Measurements from ENCODE around the gene HTR3E. TPM values are rescaled to one million over a fixed set of nuclear protein-coding genes. Genes with fewer than 3 reads are reported as not detected.

The HTR3E gene
- polyA plus RNA-seq, 1 donor from 2014 or later = not detected

- no peaks in the 10 kb centered on the region for H3K27me3 ChIP-seq (ENCODE audit: insufficient read depth, low read depth, low read length)
- H3K9me2 ChIP-seq (ENCODE audit: insufficient read depth, low read length) = no peaks in the 10 kb centered on the region
- H3K9me3 ChIP-seq (ENCODE audit: low read length) = no peaks in the 10 kb centered on the region
- H3K79me2 ChIP-seq (replicated peaks; ENCODE audit: insufficient read depth, low read length) = no peaks in the 10 kb centered on the region
- no peak within 1 kb of the TSS for H2AFZ ChIP-seq (ENCODE audit: low read depth, low read length)
- no peak within 1 kb of the TSS for H3K4me3 ChIP-seq (ENCODE audit: low read length)
- no peaks in the 10 kb centered on the region for H3F3A ChIP-seq (ENCODE audit: insufficient read depth, low read length, poor library complexity, severe bottlenecking)
- no peak within 1 kb of the TSS for H3K27ac ChIP-seq (ENCODE audit: low read length)
- no peaks in the 10 kb centered on the region for H3K36me3 ChIP-seq (ENCODE audit: insufficient read depth, low read length)
- H4K20me1 ChIP-seq (ENCODE audit: insufficient read depth) = no peaks in the 10 kb centered on the region
- H3K4me2 ChIP-seq (ENCODE audit: low read length) = no peak within 1 kb of the TSS
- TF ChIP-seq, protein P1, sequence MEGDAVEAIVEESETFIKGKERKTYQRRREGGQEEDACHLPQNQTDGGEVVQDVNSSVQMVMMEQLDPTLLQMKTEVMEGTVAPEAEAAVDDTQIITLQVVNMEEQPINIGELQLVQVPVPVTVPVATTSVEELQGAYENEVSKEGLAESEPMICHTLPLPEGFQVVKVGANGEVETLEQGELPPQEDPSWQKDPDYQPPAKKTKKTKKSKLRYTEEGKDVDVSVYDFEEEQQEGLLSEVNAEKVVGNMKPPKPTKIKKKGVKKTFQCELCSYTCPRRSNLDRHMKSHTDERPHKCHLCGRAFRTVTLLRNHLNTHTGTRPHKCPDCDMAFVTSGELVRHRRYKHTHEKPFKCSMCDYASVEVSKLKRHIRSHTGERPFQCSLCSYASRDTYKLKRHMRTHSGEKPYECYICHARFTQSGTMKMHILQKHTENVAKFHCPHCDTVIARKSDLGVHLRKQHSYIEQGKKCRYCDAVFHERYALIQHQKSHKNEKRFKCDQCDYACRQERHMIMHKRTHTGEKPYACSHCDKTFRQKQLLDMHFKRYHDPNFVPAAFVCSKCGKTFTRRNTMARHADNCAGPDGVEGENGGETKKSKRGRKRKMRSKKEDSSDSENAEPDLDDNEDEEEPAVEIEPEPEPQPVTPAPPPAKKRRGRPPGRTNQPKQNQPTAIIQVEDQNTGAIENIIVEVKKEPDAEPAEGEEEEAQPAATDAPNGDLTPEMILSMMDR (IDR thresholded peaks at IDR 0.05; ENCODE audit: poor library complexity, severe bottlenecking) = no peak
- TF ChIP-seq, protein P2, sequence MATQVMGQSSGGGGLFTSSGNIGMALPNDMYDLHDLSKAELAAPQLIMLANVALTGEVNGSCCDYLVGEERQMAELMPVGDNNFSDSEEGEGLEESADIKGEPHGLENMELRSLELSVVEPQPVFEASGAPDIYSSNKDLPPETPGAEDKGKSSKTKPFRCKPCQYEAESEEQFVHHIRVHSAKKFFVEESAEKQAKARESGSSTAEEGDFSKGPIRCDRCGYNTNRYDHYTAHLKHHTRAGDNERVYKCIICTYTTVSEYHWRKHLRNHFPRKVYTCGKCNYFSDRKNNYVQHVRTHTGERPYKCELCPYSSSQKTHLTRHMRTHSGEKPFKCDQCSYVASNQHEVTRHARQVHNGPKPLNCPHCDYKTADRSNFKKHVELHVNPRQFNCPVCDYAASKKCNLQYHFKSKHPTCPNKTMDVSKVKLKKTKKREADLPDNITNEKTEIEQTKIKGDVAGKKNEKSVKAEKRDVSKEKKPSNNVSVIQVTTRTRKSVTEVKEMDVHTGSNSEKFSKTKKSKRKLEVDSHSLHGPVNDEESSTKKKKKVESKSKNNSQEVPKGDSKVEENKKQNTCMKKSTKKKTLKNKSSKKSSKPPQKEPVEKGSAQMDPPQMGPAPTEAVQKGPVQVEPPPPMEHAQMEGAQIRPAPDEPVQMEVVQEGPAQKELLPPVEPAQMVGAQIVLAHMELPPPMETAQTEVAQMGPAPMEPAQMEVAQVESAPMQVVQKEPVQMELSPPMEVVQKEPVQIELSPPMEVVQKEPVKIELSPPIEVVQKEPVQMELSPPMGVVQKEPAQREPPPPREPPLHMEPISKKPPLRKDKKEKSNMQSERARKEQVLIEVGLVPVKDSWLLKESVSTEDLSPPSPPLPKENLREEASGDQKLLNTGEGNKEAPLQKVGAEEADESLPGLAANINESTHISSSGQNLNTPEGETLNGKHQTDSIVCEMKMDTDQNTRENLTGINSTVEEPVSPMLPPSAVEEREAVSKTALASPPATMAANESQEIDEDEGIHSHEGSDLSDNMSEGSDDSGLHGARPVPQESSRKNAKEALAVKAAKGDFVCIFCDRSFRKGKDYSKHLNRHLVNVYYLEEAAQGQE (IDR thresholded peaks at IDR 0.05; ENCODE audit: borderline replicate concordance) = no peak
- TF ChIP-seq TAF1 (IDR thresholded peaks at IDR 0.05; ENCODE audit: low read depth) = no peak
- no peak for TF ChIP-seq RAD21 (conservative IDR thresholded peaks at IDR 0.05)
- no peak for TF ChIP-seq EZH2 (IDR thresholded peaks at IDR 0.05; ENCODE audit: borderline replicate concordance, insufficient read depth, low read length, poor library complexity, severe bottlenecking)
- TF ChIP-seq SMC3 (conservative IDR thresholded peaks at IDR 0.05; ENCODE audit: poor library complexity) = no peak
- no peak for TF ChIP-seq POLR2AphosphoS5 (IDR thresholded peaks at IDR 0.05)
- no peak for TF ChIP-seq EP300 (conservative IDR thresholded peaks at IDR 0.05; ENCODE audit: poor library complexity, severe bottlenecking)
- TF ChIP-seq MXI1 (conservative IDR thresholded peaks at IDR 0.05; ENCODE audit: poor library complexity, severe bottlenecking) = no peak
- no peak within 1 kb of the TSS for H3K9ac ChIP-seq (ENCODE audit: low read length)
These were observed 44.1 kb upstream of the HTR3E start, which contains the start of gene HTR3C for GRCh38 chr3:184052767-184053166. HTR3C (plus strand) TSS chr3:184053047; CDS start chr3:184053081, 34 bp downstream.

DNA sequence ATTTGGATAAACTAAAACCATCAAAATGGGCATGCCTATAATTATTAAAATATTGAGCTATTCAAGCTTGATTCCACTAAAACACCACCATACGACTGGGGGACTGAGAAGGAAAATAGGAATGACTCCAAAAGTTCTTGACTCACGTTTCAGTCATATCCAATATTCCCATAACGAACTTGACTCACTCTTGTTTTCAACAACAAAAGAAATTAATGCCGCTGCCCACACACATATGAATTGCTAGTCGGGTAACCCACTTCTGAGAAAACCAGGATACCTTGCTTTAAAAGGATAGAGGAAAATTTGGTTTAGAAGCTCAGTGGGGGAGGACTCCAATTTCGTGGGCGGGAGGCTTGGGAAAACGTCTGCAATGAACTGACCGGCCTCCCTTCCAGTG is 38.8 kb upstream of the HTR3E start:
- no peaks in the 10 kb centered on the region for H3K36me3 ChIP-seq (ENCODE audit: insufficient read depth, low read length)
- no peak overlapping the region for H3K9ac ChIP-seq (ENCODE audit: low read length)
- H3K9me2 ChIP-seq (ENCODE audit: insufficient read depth, low read length) = no peaks in the 10 kb centered on the region
- H3K4me2 ChIP-seq (ENCODE audit: low read length) = no peak overlapping the region
- H3K79me2 ChIP-seq (replicated peaks; ENCODE audit: insufficient read depth, low read length) = no peaks in the 10 kb centered on the region
- H3K9me3 ChIP-seq (ENCODE audit: low read length) = no peaks in the 10 kb centered on the region
- no peaks in the 10 kb centered on the region for H3F3A ChIP-seq (ENCODE audit: insufficient read depth, low read length, poor library complexity, severe bottlenecking)
- H4K20me1 ChIP-seq (ENCODE audit: insufficient read depth) = no peaks in the 10 kb centered on the region
- no peak overlapping the region for H3K27ac ChIP-seq (ENCODE audit: low read length)
- no peak overlapping the region for H2AFZ ChIP-seq (ENCODE audit: low read depth, low read length)
- no peak overlapping the region for H3K4me3 ChIP-seq (ENCODE audit: low read length)
- TF ChIP-seq, protein P1 (IDR thresholded peaks at IDR 0.05; ENCODE audit: poor library complexity, severe bottlenecking) = no peak
- TF ChIP-seq MXI1 (conservative IDR thresholded peaks at IDR 0.05; ENCODE audit: poor library complexity, severe bottlenecking) (no peak), POLR2AphosphoS5 (IDR thresholded peaks at IDR 0.05) (no peak), SMC3 (conservative IDR thresholded peaks at IDR 0.05; ENCODE audit: poor library complexity) (no peak), RAD21 (conservative IDR thresholded peaks at IDR 0.05) (no peak), EZH2 (IDR thresholded peaks at IDR 0.05; ENCODE audit: borderline replicate concordance, insufficient read depth, low read length, poor library complexity, severe bottlenecking) (no peak), EP300 (conservative IDR thresholded peaks at IDR 0.05; ENCODE audit: poor library complexity, severe bottlenecking) (no peak), TAF1 (IDR thresholded peaks at IDR 0.05; ENCODE audit: low read depth) (no peak)
- TF ChIP-seq, protein P2 (IDR thresholded peaks at IDR 0.05; ENCODE audit: borderline replicate concordance) = no peak
- no peaks in the 10 kb centered on the region for H3K27me3 ChIP-seq (ENCODE audit: insufficient read depth, low read depth, low read length)

Data from neural cell (in vitro differentiated cells).